ENCODE results near the gene KCNIP4. TPM values are rescaled to one million over a fixed set of nuclear protein-coding genes. Genes with fewer than 3 reads are reported as not detected.

KCNIP4 gene
- total and polyA plus RNA-seq, 9 of the 15 experiments (the other 6 are each of a cell fraction or from before 2014, with no cell fraction given) = 0.25 to 0.41 TPM; not detected in 7

GRCh38 chr4:20922962-20923361 lies 1025.6 kb downstream of the KCNIP4 start:
- in situ Hi-C loops (cut with MboI) = no loop called here
- H4K20me1 ChIP-seq (replicated peaks; ENCODE audit: control insufficient read depth, insufficient read depth, low read length) = no peaks in the 10 kb centered on the region
- no peak overlapping the region for H3K4me2 ChIP-seq (ENCODE audit: insufficient read depth, low read length)
- CTCF ChIA-PET (ENCODE audit: low intra/inter-chr PET ratio) = no interaction called here
- H2AFZ ChIP-seq (ENCODE audit: low read depth, low read length) = no peak overlapping the region
- TF ChIP-seq KLF10 (CRISPR knock-in tag; IDR thresholded peaks at IDR 0.05) = no peak
- TF ChIP-seq MAFF (IDR thresholded peaks at IDR 0.05; ENCODE audit: low read length) = peak; percentile 20; the same call in 1 of the 2 replicates
- peak; percentile 20; the same call in 1 of the 2 replicates for TF ChIP-seq ZNF316 (IDR thresholded peaks at IDR 0.05)
- no peak overlapping the region for H3K9ac ChIP-seq (ENCODE audit: insufficient read depth in 1 of 2, low read depth in 2 of 2, low read length in 2 of 2)
- H3K4me1 ChIP-seq (replicated peaks in 1 of 2; ENCODE audit: control insufficient read depth in 2 of 2, insufficient read depth in 2 of 2, low read length in 2 of 2) = no peaks in the 10 kb centered on the region
- H3K27ac ChIP-seq (ENCODE audit: extremely low read depth, low read depth, low read length) = no peak overlapping the region
- no peak for DNase-seq (ENCODE audit: extremely low read depth in 1 of 4, low spot score in 3 of 4)
- POLR2A ChIA-PET = no interaction called here
- no peak for ATAC-seq
- no peak for FAIRE-seq
- H3K79me2 ChIP-seq (ENCODE audit: control insufficient read depth, insufficient read depth, low read length) = no peaks in the 10 kb centered on the region
- H3K27me3 ChIP-seq (ENCODE audit: control insufficient read depth in 2 of 2, insufficient read depth in 2 of 2, low read length in 2 of 2) = no peaks in the 10 kb centered on the region
- 4% methylated on average over 2 of the region's 2 CpGs for WGBS (ENCODE audit: insufficient coverage, low coverage, missing lambda C conversion rate)
- intact Hi-C loops (cut with micrococcal nuclease) = no loop called here
- H3K4me3 ChIP-seq = no peak overlapping the region
- H3K9me1 ChIP-seq (ENCODE audit: control insufficient read depth, insufficient read depth, low read length) = no peaks in the 10 kb centered on the region
- no peaks in the 10 kb centered on the region for H3K36me3 ChIP-seq (ENCODE audit: control insufficient read depth, insufficient read depth, low read length)
- no TSS peak for BruUV-seq (replicated peaks)
- no peaks in the 10 kb centered on the region for H3K9me3 ChIP-seq (replicated peaks; ENCODE audit: control insufficient read depth, insufficient read depth, low read depth, low read length)

DNA sequence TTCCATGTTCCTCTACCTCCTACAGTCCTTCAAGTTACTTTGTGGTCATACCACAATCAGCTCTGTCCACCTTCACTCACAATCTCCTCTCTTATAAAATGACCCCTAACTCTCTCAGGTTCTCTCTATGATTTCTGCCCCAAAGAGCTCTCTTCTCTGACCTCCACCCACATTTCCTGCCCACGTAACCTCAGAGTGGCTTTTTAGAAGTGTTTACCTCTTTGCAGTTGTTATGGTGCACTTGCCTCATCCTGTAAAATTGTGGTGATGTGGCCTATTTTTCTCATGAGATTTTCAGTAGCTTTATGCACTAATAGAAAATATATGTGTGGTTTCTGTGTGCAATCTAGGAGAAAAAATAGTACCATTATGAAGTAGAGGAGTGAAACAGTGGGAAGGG lies 1032.5 kb downstream of the KCNIP4 start:
- no peaks in the 10 kb centered on the region for H3K27me3 ChIP-seq (ENCODE audit: control insufficient read depth in 2 of 2, insufficient read depth in 2 of 2, low read length in 2 of 2)
- no peak for FAIRE-seq
- intact Hi-C loops (cut with micrococcal nuclease) (no loop called here), in situ Hi-C loops (cut with MboI) (no loop called here)
- 8% methylated on average over 1 of the region's 1 CpG for WGBS (ENCODE audit: insufficient coverage, low coverage, missing lambda C conversion rate)
- no peak overlapping the region for H3K4me3 ChIP-seq
- H3K4me1 ChIP-seq (replicated peaks in 1 of 2; ENCODE audit: control insufficient read depth in 2 of 2, insufficient read depth in 2 of 2, low read length in 2 of 2) = no peaks in the 10 kb centered on the region
- H3K9ac ChIP-seq (ENCODE audit: insufficient read depth in 1 of 2, low read depth in 2 of 2, low read length in 2 of 2) = no peak overlapping the region
- no TSS peak for BruUV-seq (replicated peaks)
- H2AFZ ChIP-seq (ENCODE audit: low read depth, low read length) = no peak overlapping the region
- no peak for DNase-seq (ENCODE audit: extremely low read depth in 1 of 4, low spot score in 3 of 4)
- no peaks in the 10 kb centered on the region for H3K9me1 ChIP-seq (ENCODE audit: control insufficient read depth, insufficient read depth, low read length)
- no peak overlapping the region for H3K27ac ChIP-seq (ENCODE audit: extremely low read depth, low read depth, low read length)
- no peaks in the 10 kb centered on the region for H4K20me1 ChIP-seq (replicated peaks; ENCODE audit: control insufficient read depth, insufficient read depth, low read length)
- no peaks in the 10 kb centered on the region for H3K9me3 ChIP-seq (replicated peaks; ENCODE audit: control insufficient read depth, insufficient read depth, low read depth, low read length)
- no peak for ATAC-seq
- H3K36me3 ChIP-seq (ENCODE audit: control insufficient read depth, insufficient read depth, low read length) = no peaks in the 10 kb centered on the region
- ChIA-PET CTCF (ENCODE audit: low intra/inter-chr PET ratio) (no interaction called here), POLR2A (interaction anchor here (0.6 kb wide), 1 partner anchor 269 kb away, joined by 3 read pairs; no protein-coding TSS in a partner anchor)
- H3K4me2 ChIP-seq (ENCODE audit: insufficient read depth, low read length) = no peak overlapping the region
- H3K79me2 ChIP-seq (ENCODE audit: control insufficient read depth, insufficient read depth, low read length) = no peaks in the 10 kb centered on the region
- TF ChIP-seq MBD1 (CRISPR knock-in tag; IDR thresholded peaks at IDR 0.05) (no peak), ATF4 (CRISPR knock-in tag; IDR thresholded peaks at IDR 0.05) (no peak), HNRNPK (IDR thresholded peaks at IDR 0.05; ENCODE audit: low read depth, low read length, poor library complexity, severe bottlenecking) (no peak), ZNF699 (CRISPR knock-in tag; IDR thresholded peaks at IDR 0.05; ENCODE audit: insufficient replicate concordance) (no peak), LCOR (CRISPR knock-in tag; IDR thresholded peaks at IDR 0.05) (no peak), DNMT1 (IDR thresholded peaks at IDR 0.05) (no peak), ZNF197 (CRISPR knock-in tag; IDR thresholded peaks at IDR 0.05; ENCODE audit: low read depth) (no peak), MAFK (IDR thresholded peaks at IDR 0.05; ENCODE audit: low read length) (no peak)
- TF ChIP-seq, protein P1, sequence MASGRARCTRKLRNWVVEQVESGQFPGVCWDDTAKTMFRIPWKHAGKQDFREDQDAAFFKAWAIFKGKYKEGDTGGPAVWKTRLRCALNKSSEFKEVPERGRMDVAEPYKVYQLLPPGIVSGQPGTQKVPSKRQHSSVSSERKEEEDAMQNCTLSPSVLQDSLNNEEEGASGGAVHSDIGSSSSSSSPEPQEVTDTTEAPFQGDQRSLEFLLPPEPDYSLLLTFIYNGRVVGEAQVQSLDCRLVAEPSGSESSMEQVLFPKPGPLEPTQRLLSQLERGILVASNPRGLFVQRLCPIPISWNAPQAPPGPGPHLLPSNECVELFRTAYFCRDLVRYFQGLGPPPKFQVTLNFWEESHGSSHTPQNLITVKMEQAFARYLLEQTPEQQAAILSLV (tag; IDR thresholded peaks at IDR 0.05) = no peak
